Inferior parietal cortex (tissue), 1 donor: ENCODE results near the gene RAP1B.
A peak's percentile ranks its signal among the peaks of the same experiment; 100 is the strongest.
"Not testable (repeated sequence)": the region's sequence is repeated elsewhere in the genome, so short reads cannot be mapped to it uniquely, and the experiment has no call there.

Experiments
- DNase-seq: peaks from one replicate; pipeline ENCODE4 v3.0.0-alpha.2; 2016; ENCODE audit errors: extremely low spot score

The RAP1B gene

DNA sequence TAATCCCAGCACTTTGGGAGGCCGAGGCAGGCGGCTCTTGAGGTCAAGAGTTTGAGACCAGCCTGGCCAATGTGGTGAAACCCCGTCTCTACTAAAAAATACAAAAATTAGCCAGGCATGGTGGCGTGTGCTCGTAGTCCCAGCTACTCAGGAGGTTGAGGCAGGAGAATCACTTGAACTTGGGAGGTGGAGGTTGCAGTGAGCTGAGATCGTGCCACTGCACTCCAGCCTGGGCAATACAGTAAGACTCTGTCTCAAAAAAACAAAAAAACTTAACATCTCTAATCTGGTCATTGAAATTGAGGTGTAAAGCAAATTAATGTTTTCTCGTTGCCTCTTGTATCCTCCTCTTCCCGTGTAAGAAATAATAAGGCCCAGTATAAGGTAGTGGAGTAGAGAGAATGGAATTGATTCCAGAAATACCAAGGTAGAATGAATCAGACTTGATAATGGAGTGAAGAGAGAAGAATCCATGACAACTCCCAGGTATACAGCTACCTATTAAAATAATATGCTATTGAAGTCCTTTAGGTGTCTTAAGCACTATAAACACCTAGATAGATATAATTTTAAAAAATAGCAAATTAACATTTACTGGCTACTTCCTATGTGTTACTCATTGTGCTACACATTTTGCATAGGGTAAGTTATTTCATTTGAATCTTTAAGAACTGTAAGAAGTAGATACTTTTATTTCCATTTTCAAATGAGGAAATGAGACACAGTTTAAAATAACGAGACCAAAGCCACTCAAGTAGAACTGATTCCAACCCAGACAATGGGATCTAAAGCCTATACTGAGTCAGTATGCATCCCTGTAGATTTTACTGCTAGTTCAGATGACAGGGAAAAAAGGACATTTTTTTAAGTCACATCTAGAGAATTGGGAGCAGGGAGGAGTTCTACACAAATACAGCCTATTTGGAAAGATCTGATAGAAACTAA is 23.2 kb downstream of the RAP1B start:
- DNase-seq = no peak

- no peak for DNase-seq
Observed at GRCh38 chr12:68636268-68636667, 25.6 kb downstream of the RAP1B start.

DNA sequence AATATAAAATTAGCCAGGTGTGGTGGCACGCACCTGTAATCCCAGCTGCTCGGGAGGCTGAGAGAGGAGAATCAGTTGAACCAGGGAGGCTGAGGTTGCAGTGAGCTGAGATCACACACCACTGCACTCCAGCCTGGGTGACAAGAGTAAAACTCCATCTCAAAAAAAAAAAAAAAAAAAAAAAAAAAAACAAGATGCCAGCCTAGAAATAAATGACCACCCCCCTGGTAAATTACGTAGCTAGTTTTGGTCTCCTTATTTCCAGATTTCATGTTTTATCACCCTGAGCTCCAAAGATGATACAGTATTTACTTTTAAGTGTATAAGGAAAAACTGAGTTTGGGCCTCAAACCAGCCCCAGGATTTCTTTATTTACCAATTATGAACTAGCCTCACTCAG is 26.7 kb downstream of the RAP1B start:
- DNase-seq = not testable (repeated sequence)

DNA sequence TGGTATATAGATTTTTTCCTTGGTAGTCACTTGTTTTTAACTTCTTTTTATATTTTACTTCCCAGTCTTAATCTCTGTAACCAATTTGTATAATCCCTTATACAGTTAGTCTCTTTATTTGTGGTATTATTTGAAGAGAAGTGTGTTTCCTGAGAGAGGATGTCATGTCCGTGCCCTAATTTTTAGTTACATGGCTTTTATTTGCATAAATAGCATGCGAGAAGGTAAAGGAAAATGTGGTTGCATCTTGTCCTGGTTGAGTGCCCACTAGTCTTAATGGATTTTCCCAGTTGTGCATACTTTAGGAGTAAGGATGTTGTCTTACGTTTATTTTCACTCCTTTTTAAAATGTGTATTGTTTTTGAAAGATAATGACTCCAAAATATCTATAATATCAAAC is 27.5 kb downstream of the RAP1B start:
- DNase-seq = no peak

- no peak for DNase-seq
Observed at GRCh38 chr12:68638721-68639395, 28.2 kb downstream of the RAP1B start.

DNA sequence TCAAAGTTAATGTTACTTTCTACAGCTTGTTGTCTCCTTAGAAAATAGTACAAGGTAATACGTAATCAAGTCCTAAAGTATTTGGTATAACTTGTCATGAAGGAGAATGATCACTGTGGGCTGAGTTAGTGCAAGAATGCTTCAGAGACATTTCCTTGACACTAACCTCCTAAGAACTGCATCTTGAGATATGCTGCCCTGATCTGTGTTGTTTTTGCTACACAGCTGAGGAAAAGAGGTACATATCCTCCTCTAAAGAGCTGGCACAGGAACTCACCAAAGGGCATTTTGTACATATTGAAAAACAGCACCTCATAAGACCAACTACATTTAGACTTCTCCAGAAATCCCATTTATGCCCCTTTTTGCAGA is 28.7 kb downstream of the RAP1B start:
- no peak for DNase-seq

DNA sequence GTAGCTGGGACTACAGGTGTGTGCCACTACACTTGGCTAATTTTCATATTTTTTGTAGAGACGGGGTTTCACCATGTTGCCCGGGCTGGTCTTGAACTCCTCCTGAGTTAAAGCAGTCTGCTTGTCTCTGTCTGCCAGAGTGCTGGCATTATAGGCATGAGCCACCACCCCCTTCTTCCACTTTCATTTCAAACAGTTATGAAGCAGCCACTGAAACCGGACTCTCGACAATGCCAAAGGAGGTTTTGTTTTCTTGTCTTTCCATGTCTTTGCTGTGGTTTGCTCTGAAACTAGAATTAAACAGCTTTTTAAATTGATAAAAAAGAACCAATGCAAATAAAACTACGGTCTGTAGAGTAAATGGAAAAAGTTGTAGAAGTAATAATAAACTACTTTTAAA is 30.4 kb downstream of the RAP1B start:
- DNase-seq = no peak

GRCh38 chr12:68646484-68646883 is 35.8 kb downstream of the RAP1B start:
- DNase-seq = no peak

GRCh38 chr12:68647507-68647906 is 36.8 kb downstream of the RAP1B start:
- DNase-seq = no peak

GRCh38 chr12:68648179-68648578 is 37.5 kb downstream of the RAP1B start:
- DNase-seq = no peak

- DNase-seq = no peak
Observed at GRCh38 chr12:68665016-68665569, 54.4 kb downstream of the RAP1B start.

GRCh38 chr12:68667291-68667690 is 56.6 kb downstream of the RAP1B start:
- DNase-seq = no peak

- DNase-seq = no peak
Observed at GRCh38 chr12:68667896-68668295, 57.2 kb downstream of the RAP1B start.

DNA sequence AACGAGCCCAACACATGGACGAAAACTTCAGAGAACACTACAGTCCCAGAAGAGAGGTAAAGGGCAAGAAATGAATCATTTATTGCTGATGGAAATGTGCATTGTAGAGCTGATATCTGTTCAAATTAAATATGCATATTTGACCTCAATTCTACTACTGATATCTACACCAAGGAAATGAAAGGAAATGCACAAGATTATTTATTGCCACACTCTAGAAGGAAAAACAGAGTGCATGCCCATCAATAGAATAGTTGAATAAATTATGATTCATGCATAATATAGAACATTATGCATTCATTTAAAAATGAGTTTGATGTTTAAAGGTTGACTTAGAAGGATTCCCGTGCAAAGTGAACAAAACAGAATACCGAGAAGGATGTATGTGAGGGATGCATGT is 60.5 kb downstream of the RAP1B start:
- DNase-seq = no peak

DNA sequence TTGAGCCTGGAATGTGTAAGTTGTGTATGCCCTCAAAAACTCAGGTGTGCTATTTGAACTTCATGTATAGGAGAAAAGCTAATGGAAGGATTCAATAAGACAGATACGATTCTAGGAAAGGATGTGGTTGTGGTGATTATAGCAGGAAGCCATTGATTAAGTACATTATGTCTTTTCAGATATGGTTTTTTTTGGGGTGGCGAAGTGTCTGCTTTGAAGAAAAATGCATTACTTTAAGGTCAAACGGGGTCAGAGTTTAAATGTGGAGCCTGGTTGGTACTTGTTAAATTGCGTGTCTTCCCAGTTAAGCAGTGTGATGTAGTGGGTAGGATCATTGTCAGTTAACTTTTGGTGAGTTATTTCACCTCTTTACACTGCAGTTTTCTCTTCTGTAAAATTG is 63.1 kb downstream of the RAP1B start:
- no peak for DNase-seq

- no peak for DNase-seq
Observed at GRCh38 chr12:68674376-68674775, 63.7 kb downstream of the RAP1B start.

DNA sequence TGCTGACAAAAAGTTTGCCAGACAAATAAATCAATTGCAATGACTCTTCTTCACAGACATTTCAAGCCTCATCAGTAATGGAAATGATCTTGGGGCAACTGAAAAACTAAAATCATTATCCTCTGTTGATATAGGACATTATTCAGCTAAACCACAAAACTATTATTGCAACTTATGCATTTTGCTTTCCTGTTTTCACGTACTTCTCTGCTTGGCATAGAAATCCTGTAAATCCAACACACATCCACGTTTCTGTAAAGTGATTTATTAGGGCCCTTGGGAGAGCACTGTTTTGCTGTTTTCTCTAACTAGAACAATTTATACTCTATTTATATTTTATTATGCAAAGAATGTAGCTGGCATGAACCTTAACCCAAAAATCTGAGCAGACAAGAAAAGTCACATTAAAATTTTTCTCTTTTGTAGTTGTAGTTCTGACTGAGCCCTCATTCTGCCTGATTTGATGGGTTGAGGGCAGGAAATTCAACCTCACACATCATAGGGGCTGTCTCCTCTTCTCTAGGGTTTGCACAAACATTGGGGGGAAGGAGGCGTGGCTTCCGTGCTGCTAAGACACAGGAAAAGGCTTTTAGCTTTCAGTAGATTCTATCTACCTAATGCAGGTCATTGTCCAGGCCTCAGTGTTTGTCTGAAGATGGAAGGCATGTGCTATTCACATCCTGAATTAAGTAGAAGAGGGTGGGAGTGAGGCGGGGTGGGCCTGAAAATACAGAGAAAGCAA is 64.6 kb downstream of the RAP1B start:
- DNase-seq = no peak

DNA sequence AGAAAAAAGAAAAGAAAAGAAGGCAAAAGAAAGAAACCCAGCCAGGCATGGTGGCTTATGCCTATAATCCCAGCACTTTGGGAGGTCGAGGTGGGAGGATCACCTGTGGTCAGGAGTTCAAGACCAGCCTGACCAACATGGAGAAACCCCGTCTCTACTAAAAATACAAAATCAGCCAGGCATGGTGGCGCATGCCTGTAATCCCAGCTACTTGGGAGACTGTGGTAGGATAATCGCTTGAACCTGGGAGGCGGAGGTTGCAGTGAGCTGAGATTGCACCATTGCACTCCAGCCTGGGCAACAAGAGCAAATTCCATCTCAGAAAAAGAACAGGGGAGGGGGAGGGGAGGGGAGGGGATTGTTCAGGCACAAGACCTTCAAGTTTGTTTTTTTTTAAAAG is 66.2 kb downstream of the RAP1B start:
- not testable (repeated sequence) for DNase-seq

- no peak for DNase-seq
Observed at GRCh38 chr12:68686262-68686594, 75.5 kb downstream of the RAP1B start.

DNA sequence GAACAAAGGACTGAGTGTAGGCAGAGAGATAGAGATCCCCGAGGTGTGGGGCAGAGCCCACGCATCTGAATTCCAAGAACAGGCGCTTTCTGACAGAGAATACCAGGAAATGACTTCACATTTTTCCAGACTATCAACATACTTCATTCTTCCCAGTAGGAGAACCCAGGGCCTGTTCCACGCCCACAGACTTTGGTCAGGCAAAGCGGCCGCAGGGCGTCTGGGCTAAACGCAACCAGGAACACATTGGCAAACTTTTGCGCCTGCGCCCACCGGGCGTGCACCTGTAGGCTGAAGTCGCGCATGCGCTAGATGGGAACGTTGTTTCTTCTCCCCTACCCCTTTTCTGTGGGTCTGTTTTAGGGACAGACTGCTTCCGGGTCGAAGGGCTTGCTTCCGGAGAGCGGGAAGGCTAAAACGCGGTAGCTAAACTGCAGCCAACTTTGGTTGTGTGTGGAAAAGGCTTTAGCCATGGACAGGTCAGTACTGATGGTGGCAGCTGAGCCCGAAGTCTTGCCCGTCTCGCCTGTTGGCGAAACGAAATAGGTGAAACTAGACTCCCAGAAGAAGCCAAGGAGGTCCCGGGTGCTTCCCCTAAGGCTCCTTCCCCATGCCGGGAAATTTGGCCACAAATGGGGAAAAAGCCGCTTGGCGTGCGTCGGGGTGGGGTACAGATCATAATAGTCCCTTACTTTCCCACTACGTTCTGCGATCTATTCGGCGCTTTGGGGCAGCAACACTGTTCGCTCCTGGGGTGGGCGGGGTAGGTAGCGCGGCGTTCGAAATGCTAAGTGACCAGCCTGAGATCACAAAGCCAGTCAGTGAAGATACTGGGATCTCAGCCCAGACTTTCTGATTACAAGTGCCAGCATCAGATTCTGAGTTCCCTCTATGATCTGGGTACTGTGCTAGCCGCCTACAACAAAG is 76.2 kb downstream of the RAP1B start, which contains the start of gene NUP107:
NUP107 (plus strand) TSS at position 384 of the 927 bp plus-strand sequence; CDS start at position 472, 88 bp downstream.
- peak; percentile 99 for DNase-seq

DNA sequence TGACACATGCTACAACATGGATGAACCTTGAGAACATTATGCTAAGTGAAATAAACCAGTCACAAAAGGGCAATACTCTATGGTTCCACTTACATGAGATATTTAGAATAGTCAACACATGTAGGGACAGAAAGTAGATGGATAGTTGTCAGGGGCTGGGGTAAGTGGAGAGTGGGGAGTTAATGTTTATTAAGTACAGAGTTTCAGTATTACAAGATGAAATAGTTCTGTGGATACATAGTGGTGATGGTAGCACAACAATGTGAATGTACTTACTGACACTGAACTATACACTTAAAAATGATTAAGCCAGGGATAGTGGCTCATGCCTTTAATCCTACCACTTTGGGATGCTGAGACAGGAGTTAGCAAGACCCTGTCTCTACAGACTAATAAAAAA is 84.8 kb downstream of the RAP1B start:
- DNase-seq = no peak
